Peyer's patch (tissue), 4 donors: Measurements from ENCODE around the gene ST6GAL1. TPM values are rescaled to one million over a fixed set of nuclear protein-coding genes. Genes with fewer than 3 reads are reported as not detected.

Experiments used
- DNase-seq, 3 donors: peaks; one replicate each; pipeline ENCODE4 v3.0.0-alpha.2; 2017 to 2019
- H3K27ac ChIP-seq, 4 donors: fragments of 200-600 bp; sonication (generic); one replicate each; pipeline ENCODE4 v1.5.1; 2016 to 2019
- H3K27me3 ChIP-seq, 2 donors: fragments of 200-600 bp; sonication (generic); one replicate each; pipeline ENCODE4 v1.5.1; 2019
- H3K36me3 ChIP-seq, 3 donors: fragments of 200-600 bp; sonication (generic); one replicate each; pipeline ENCODE4 v1.5.1; 2016 to 2019
- H3K4me1 ChIP-seq, 4 donors: fragments of 200-600 bp; sonication (generic); one replicate each; pipeline ENCODE4 v1.5.1; 2016 to 2019
- H3K4me3 ChIP-seq, 4 donors: fragments of 200-600 bp; sonication (generic); 1 replicate in 3 of 4; 2 replicates in 1 of 4; pipeline ENCODE4 v1.5.1; 2016 to 2019; ENCODE audit warnings: mild to moderate bottlenecking in 1 of 4
- H3K9me3 ChIP-seq, 4 donors: fragments of 200-600 bp; sonication (generic); one replicate each; pipeline ENCODE4 v1.5.1; 2016 to 2019; ENCODE audit warnings: mild to moderate bottlenecking in 1 of 4
- POLR2A ChIP-seq, 2 donors: fragments of 450-650 bp; IDR thresholded peaks; one replicate each; pipeline ENCODE4 v1.5.1; 2017; ENCODE audit warnings: antibody characterized with exemption in 2 of 2, mild to moderate bottlenecking in 2 of 2, moderate library complexity in 2 of 2
- total RNA-seq, 4 donors: library from RNA; depleted of rRNA; stranded (reverse); fragments of >200 nt; gene quantifications; one replicate each; pipeline ENCODE4 v1.1.0, GENCODE V29; 2016
- TF ChIP-seq, protein P1 (sequence below), 6 experiments: fragments of 450-650 bp in 4 of 6; fragments of 200-600 bp in 2 of 6; sonication (generic) in 1 of 6; IDR thresholded peaks; one replicate each; pipeline ENCODE4 v1.5.1; 2017 to 2019; ENCODE audit warnings: antibody characterized with exemption in 6 of 6, mild to moderate bottlenecking in 3 of 6, moderate library complexity in 1 of 6

Gene ST6GAL1
- total RNA-seq, 4 donors from 2014 or later: 3.7 to 96.6 (median 14.9) TPM

DNA sequence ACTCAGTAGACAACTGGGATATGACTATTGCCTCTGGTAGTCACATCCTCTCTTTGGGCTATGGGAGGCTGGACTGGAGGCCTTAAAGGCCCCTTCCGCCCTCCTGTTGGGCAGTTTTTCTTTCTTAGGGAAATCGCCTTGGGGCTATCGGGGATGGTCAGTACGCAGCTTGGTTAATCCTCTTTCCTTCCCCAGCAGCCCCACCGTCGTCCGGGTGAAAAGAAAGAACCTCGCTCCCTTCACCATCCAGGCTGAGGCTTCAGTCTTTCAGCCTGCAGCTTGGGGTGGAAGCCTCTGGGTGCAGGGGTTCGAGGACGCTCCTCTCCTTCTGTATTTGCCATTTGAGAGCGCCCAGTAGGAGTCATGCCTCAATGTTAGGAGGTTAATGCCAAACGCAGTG is 641 bp upstream of the ST6GAL1 start:
- no peaks in the 10 kb centered on the region for H3K9me3 ChIP-seq
- no peaks in the 10 kb centered on the region for H3K27me3 ChIP-seq
- peak overlapping the region; percentile 29 to 94 (median 75) for H3K27ac ChIP-seq
- H3K4me1 ChIP-seq: peaks cover 0 to 14% (median 0%) of the 10 kb centered on the region in 4 donors
- H3K4me3 ChIP-seq: peak overlapping the region; percentile 72 to 91 (median 82)
- H3K36me3 ChIP-seq: no peaks in the 10 kb centered on the region
- TF ChIP-seq, protein P1, sequence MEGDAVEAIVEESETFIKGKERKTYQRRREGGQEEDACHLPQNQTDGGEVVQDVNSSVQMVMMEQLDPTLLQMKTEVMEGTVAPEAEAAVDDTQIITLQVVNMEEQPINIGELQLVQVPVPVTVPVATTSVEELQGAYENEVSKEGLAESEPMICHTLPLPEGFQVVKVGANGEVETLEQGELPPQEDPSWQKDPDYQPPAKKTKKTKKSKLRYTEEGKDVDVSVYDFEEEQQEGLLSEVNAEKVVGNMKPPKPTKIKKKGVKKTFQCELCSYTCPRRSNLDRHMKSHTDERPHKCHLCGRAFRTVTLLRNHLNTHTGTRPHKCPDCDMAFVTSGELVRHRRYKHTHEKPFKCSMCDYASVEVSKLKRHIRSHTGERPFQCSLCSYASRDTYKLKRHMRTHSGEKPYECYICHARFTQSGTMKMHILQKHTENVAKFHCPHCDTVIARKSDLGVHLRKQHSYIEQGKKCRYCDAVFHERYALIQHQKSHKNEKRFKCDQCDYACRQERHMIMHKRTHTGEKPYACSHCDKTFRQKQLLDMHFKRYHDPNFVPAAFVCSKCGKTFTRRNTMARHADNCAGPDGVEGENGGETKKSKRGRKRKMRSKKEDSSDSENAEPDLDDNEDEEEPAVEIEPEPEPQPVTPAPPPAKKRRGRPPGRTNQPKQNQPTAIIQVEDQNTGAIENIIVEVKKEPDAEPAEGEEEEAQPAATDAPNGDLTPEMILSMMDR (IDR thresholded peaks at IDR 0.05): no peak
- TF ChIP-seq POLR2A (IDR thresholded peaks at IDR 0.05): no peak
- no peak for DNase-seq

DNA sequence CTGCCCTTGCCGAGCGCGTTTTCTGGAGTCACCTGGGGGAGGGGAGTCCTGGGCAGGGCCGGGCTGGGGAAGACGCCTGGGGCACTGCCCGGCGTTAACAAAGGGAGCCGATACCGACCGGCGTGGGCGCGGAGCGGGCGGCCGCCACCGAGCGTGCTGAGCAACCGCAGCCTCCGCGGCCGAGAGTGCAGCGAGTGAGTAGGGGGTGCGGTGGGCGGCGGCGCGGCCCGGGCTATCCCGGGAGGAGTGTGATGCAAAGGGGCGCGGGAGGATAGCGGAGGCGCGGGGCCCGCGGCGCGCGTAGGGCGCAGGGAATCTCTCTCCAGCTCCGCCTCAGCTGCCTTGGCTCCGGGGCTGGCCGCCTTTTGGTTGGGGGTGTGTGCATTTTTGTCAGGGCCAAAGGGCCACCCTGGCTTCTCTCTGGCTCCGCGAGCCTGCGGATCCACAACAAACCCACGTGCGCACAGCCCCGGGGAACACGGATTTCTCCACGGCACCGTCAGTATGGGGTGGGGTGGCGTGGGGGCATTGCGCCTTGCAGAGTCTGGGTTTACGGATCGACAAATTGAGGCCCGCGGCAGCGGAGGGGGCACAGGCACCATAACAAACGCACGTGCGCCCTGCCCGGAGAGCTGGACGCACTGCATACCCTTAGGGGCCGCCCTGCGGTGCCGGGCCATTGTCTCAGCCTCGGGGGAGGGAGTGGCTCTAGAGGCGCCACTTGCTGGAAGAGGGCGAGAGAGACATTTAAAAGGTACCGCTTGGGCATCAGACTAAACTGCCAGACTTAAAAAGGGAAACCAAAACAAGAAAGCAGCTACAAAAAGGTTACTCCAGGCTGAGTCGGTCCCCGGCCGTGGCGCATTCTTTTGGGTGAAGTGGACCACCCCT is 560 bp downstream of the ST6GAL1 start:
- peak in 2 of 3 donors; percentile 78 to 87 for DNase-seq
- H3K27ac ChIP-seq: peak overlapping the region; percentile 67 to 94 (median 85)
- TF ChIP-seq POLR2A (IDR thresholded peaks at IDR 0.05): no peak
- TF ChIP-seq, protein P1 (IDR thresholded peaks at IDR 0.05): peak in 2 of 6 experiments; percentile 10 to 12

DNA sequence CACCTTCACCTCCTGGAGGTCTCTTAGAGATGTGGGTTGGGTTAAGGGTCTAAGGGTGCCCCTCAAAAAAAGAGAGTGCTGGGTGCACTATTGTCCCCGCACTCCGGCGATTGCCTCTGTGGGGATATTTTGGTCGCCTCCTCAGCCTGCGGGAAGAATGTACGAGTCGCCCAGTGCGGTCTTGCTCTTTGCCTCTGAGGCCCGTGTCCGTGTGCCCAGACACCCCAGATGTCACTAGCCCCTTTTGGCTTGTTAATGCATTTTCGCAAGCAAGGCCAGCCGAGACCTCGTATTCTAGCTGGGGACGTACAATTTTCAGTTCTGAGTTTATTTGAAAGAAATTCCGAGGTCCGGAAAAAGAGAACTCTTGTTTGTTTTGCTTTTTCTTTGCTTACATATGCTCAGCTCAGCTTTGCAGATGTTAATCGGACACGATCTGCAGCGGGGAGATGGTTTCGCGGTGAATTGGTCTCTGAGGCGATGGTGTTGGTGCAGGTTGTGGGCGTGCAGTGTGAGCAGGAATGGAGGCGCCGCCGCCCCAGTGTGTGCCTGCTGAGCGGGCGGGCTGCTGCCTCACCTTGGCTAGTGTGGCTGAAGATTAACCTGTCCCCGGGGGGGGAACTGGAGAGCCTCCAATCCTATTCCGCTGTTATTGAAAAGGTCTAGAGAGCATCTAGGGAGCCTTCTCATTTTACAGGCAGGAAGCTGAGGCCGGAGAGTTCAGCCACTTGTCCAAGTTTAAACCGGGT is 1.4 kb downstream of the ST6GAL1 start:
- Histone ChIP-seq H3K4me3 (peak overlapping the region; percentile 72 to 91 (median 82)), H3K4me1 (peaks cover 0 to 14% (median 0%) of the 10 kb centered on the region in 4 donors), H3K9me3 (no peaks in the 10 kb centered on the region), H3K36me3 (no peaks in the 10 kb centered on the region), H3K27ac (peak overlapping the region; percentile 67 to 94 (median 85)), H3K27me3 (no peaks in the 10 kb centered on the region)
- peak in 2 of 3 donors; percentile 70 to 81 for DNase-seq
- no peak for TF ChIP-seq POLR2A (IDR thresholded peaks at IDR 0.05)
- TF ChIP-seq, protein P1 (IDR thresholded peaks at IDR 0.05): peak in 1 of 6 experiments; percentile 1

More for the DNA sequence above, 560 bp downstream of the ST6GAL1 start:
- no peaks in the 10 kb centered on the region for H3K9me3 ChIP-seq
- no peaks in the 10 kb centered on the region for H3K27me3 ChIP-seq
- H3K36me3 ChIP-seq: no peaks in the 10 kb centered on the region
- peaks cover 0 to 14% (median 0%) of the 10 kb centered on the region in 4 donors for H3K4me1 ChIP-seq
- peak overlapping the region; percentile 72 to 91 (median 82) for H3K4me3 ChIP-seq

DNA sequence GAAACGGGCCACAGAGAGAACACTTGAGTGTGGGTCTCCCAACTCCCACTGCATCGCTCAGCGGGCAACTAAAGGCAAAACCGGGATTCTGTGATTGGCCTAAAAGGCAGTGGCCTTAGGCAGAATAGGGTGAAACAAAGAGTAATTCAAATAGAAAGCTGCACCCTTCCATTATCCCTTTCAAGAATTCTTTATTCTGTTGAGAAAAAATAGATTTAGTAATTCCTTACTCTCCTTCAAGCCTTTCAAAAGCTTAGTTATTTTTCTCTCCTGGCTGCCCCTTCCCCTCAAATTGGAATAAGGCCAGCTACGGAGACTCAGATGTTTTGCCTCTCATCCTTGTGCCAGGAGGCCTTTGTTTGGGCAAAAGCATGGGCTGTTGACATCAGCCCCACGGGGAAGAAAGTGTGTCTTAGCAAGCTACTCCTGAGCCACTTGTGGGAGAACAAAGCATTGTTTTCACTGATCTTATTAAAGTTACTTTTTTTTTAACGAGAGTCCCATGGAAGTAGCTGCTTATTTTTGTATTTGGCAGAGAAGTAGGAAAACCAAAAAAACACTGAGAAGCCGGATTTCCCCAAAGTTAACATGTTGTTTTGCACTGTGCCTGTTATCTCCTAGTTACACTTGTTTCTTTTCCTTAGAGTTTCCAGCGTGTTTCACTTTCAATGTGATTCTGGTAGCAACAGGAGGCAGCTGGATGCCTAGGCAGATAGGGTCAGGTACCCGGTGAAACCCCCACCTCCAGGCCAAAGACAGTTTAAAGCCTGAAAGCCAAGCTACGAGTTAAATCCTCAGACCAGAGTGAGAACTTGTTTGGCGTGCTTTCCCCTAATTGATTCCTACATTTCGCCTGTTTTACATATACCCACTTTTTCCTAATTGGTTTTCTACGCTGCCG is 2.2 kb downstream of the ST6GAL1 start:
- H3K36me3 ChIP-seq: no peaks in the 10 kb centered on the region
- H3K27ac ChIP-seq: peak overlapping the region; percentile 67 to 94 (median 85)
- no peaks in the 10 kb centered on the region for H3K27me3 ChIP-seq
- peak overlapping the region; percentile 72 to 91 (median 82) for H3K4me3 ChIP-seq
- H3K4me1 ChIP-seq: peaks cover 0 to 14% (median 0%) of the 10 kb centered on the region in 4 donors
- DNase-seq: no peak
- no peak for TF ChIP-seq POLR2A (IDR thresholded peaks at IDR 0.05)
- TF ChIP-seq, protein P1 (IDR thresholded peaks at IDR 0.05): no peak
- no peaks in the 10 kb centered on the region for H3K9me3 ChIP-seq

DNA sequence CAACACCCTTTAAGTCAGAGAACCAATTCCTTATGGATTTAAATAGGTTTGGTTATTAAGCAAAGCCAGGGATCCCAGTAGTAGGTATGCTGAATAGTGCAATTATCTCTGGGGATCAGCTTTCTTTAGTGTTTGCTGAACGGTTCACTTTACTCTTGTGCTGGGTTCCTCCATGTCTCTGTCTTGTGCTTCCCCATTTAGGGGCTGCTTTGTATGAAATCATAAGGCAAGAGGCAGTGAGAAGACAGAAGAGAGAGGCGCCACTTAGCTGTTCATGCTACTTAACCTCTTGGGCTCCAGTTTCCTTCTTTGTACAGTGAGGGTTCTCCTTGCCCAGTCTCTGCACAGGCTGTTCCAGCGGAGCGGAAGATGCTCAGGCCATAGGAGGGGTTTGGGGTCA is 3.5 kb downstream of the ST6GAL1 start:
- Histone ChIP-seq H3K27me3 (no peaks in the 10 kb centered on the region), H3K4me3 (no peak overlapping the region), H3K4me1 (peaks cover 0 to 14% (median 0%) of the 10 kb centered on the region in 4 donors), H3K9me3 (no peaks in the 10 kb centered on the region), H3K27ac (peak overlapping the region in 1 of 4 donors; percentile 23), H3K36me3 (no peaks in the 10 kb centered on the region)
- TF ChIP-seq, protein P1 (IDR thresholded peaks at IDR 0.05): no peak
- TF ChIP-seq POLR2A (IDR thresholded peaks at IDR 0.05): no peak
- no peak for DNase-seq
